Activated CD4-positive, alpha-beta T cell treated with anti-CD3 and anti-CD28 coated beads, Interleukin-2, amount 50 U/mL, for 48 hours (primary cell): ENCODE measurements around the gene NYAP2.

Experiments
- DNase-seq, 2 experiments: peaks; one replicate each; pipeline ENCODE4 v3.0.0-alpha.2; 2020

Gene NYAP2

DNA sequence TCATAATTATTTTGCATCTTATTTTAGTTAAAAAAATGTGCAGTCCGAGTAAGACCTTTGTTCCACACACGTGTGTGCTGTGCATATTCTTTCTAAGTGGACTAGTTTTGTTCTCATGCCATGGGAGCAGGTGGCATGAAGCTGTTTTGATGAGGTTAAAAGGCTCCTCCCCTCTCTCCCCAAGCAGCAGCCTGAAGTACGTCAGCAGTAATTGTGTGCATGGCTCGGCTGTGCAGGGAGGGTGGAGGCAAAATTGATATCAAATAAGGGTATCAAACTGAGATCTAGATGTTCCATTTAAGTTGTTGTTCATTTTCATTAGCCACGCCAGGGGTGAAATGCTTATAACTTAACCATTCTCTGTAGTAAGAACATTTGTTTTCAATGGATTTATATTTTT lies at the start of gene NYAP2:
Gene NYAP2 (plus strand): TSS at position 207 of the 400 bp plus-strand sequence. CDS start 9,171 bp downstream, outside the sequence.
- DNase-seq = no peak

- DNase-seq = no peak
Measured at GRCh38 chr2:225353579-225354085, 45.9 kb upstream of the NYAP2 start.

DNA sequence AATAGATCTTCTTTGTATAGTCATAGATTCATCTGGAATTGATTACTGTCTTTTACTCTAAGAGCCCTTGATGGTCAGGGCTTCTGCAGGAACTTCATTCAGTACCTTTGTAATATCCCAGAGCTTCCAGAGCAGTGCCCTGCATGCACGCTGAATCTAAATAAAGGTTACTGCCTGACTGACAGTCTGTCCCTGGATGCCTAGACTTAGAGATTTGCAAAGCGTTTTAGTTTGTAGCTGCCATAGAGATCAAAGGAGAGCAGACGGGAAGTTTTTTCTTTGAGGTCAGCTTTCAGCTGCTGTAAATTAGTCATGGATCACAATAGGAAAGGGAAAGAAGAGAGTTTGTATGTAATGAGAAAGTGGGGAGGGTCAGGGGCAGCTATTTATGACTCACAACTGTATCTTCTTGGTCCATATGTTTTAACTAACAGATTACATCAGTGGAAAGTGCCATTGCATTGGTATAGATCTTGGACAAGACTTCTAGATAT lies 45.2 kb upstream of the NYAP2 start:
- DNase-seq = no peak

DNA sequence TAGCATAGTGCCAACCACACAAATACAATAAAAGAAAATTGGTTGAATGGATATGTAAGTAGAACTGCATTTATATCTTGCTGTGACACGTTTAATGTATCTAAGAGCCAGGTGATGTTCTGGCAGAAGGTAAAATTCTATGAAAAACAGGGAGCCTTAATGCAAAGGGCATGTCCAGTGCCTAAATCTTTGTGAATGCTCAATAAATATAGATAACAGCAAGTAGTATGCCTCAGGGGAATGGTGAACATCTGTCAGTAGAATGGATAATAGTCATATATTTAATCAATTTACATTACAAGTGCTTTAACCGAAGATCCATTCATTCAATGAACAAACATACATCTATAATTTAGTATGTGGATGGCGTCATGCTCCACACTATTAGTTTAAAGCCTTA lies 43.7 kb upstream of the NYAP2 start:
- DNase-seq = no peak

- no peak for DNase-seq
Measured at GRCh38 chr2:225366731-225367130, 32.8 kb upstream of the NYAP2 start.

GRCh38 chr2:225367482-225367881 lies 32.0 kb upstream of the NYAP2 start:
- DNase-seq = no peak

DNA sequence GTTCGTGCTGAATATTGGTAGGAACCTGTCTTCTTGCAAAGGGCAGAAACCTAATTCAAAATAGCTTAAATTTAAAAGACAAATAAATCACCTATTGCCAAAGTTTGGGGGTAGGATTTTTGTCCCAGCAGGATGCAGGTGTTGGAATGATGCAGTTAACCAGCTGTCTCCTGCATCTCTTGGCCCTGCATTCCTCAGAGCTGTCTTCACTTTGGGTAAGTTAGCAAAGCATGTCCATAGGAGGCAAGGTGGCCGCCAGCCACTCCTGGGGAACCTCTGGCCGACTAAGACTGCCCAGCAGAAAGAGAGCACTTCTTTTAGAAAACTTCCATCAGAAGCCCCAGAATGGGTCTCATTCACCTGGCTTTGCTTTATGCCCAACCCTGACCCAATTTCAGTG lies 20.5 kb upstream of the NYAP2 start:
- no peak for DNase-seq

DNA sequence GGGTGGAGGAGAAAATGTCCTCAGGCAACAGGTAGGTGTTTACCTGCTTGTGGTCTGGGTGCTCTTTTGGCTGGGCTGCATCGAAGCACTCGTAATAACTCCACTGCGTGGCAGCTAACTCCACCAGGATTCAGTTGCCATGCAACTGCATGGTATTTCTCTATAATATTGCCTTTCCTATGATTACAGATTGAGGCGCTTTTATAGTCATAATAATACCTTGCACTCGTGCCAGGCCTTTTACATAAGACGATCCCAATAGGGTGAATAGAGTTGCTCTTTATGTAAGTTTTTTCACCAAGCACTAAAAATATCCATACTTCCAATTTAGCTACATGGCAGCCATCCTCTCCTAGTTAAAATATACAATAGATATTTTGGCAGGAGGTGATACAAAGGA lies 19.7 kb upstream of the NYAP2 start:
- no peak for DNase-seq

- no peak for DNase-seq
Measured at GRCh38 chr2:225381609-225382008, 17.9 kb upstream of the NYAP2 start.

GRCh38 chr2:225398372-225398771 lies 1.1 kb upstream of the NYAP2 start:
- DNase-seq = no peak

GRCh38 chr2:225400060-225400511 lies 576 bp downstream of the NYAP2 start:
- peak; percentile 1 to 4 for DNase-seq

DNA sequence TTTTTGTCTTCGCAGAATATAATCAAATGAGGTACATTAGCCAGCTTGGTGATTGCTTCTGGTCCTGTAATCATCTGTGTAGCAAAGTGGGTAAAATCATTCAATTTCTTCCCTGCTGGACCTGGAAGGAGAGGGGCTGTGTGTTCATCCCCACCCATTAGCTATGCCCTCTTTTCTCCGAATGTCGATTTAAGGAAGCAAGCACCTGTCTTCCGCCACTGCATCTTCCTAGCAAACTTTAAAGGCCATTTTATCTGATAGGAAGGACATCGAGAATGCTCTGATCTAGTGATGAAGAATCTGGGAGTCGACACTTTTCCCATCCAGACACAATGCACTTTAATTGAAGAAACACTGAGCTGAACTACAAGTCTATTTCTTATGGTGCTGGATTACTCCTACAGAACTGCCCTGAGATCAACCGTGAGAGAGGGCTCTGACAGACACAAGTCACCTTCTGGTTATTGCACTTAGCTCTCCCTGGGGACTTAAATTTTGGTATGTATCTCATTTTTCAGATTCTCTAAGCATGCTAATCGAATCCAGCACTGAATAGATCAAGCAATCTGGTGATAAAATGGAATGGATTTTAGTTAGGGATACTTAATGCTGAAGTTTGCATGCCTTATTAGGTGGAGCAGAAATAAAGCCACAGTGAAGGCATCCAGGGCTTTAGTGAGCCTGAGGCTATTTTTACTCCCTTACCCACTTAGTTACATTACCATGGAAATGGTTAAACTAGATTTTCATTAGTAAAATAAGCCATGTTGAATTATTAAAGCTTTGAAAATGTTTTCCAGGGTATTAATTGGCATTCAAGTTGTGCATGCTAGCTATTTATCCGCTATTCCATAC lies 1.3 kb downstream of the NYAP2 start:
- DNase-seq = no peak

GRCh38 chr2:225402210-225402776 lies 2.8 kb downstream of the NYAP2 start:
- no peak for DNase-seq

DNA sequence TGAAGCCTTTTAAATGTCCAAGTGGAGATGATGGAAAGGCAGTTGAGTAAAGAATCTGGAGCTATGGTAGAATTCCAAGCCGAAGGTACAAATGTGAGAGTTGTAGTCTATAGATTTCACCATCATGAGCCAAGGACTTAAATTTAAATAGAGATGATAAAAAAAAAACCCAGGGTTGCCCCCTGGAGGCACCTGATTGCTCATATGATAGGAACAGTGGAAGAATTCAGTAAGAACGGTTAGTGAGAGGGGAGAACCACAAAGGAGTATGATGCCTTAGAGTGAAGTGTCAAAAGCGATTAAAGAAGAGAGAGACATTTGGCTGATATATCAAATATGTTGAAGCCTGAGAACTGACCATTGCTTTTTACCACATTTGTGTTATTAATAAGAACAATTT lies 11.9 kb downstream of the NYAP2 start:
- no peak for DNase-seq

- no peak for DNase-seq
Measured at GRCh38 chr2:225413786-225414185, 14.3 kb downstream of the NYAP2 start.

DNA sequence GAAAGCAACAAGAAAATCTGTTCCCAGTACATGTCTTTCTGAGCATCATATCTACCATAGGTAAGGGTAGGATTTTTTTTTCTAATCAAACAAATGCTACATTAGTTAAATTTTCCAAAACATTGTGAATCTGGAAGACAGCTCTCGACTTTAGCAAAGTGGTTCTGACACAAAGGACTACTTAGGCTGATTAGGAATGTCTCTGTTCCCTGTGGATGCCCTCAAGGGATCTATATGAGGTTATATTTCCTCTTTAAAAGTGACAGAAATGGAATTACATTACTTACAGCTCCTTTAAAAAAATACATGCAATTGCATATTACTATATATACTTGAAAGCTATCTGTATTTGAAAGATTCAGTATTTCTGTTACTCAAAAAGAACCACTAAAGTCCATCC lies 15.4 kb downstream of the NYAP2 start:
- no peak for DNase-seq

DNA sequence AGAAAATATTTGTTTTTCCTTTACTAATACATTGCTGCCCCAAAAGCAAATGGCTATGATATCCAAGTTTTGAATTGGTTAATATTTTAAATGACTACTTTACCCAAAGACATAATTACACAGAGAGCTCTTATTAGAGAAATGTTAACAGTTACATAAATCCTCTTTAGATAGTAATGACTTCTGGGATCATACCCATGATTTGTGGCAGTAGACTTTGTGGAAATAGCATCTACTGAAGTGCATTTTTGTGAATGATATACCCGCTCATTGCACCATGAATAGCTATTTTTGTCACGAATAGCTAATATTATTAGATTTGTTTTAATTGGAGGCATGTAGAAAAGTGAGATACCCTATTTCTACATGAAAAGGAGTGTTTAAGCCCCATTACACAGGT lies 15.8 kb downstream of the NYAP2 start:
- DNase-seq = no peak

GRCh38 chr2:225415792-225416191 lies 16.3 kb downstream of the NYAP2 start:
- DNase-seq = no peak

DNA sequence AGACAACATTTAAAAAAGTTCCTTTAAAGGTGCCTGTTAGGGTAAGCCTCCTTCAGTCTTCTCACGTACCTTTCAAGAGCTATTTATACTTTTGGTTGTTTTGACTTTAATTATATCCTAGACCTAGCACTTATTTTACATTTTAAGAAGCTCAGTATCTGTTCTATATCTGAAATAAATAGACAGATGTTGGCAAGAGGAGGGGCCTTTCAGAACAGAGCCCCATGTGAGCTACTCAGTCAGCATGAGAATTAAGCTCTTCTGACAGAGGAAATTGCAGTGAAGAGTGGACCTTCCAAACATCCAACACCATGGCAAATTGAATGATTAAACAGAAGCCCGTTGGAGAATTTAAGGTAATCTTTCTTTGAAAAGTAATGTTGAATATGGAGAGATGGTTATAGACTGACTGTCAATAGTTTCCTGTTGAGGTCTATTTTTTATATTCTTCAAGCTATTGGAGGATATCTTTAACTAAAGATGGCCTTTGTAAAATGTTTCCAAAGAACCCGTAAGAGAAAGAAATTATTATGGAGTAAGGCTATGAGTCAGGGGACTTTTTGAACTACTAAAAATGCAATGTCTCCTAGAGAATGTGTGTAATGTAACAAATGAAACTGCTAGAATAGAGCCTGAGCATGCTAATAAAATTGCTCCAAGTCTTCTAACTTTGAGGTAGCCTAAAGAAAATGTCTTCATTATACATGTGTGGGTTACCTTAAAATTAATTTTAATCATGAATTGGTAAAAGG lies 17.3 kb downstream of the NYAP2 start:
- no peak for DNase-seq

GRCh38 chr2:225419033-225419432 lies 19.5 kb downstream of the NYAP2 start:
- no peak for DNase-seq

DNA sequence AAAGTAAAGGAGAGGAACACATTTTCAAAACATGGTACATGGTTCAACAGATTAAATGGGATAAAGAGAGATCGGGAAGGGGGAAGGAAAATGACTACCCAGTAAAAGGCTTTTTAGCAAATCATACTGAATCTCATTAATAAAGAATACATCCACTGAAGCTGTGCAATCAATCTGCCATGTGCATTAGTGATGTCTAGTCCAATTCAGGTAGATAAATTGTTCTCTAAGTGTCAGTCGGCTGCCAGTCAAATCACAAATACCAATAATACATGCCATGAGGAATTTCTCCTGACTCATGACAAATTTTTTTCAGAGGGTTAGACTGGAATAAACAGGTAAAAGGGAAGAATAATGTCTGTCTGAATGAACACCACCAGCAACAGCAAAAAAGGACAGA lies 22.6 kb downstream of the NYAP2 start:
- no peak for DNase-seq

DNA sequence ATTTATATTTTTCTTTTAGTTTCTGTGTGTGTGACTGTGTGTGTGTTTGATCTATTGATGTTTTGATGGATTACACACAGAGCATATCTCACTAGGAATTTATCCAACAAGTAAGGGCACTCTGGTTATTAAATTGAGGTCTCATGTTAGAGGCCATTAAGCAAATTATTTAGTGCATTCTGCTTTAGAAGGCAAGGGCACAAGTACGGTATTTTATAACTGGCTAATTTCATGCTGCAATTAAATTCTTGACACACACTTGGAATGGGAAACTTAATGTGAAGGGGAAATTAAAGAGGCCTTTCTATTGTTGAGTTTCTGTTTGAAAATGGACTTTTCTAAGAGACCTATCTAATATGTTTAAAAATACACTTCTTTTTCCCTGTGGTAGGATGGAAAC lies 25.8 kb downstream of the NYAP2 start:
- no peak for DNase-seq

GRCh38 chr2:225428360-225428759 lies 28.9 kb downstream of the NYAP2 start:
- no peak for DNase-seq
